Measurements from ENCODE around the gene MICAL2.

The MICAL2 gene

GRCh38 chr11:12272821-12273617, 162.6 kb downstream of the MICAL2 start:
- Histone ChIP-seq H3K27me3 (ENCODE audit: insufficient read depth, low read length) (no peaks in the 10 kb centered on the region), H3K27ac (ENCODE audit: low read length) (no peak overlapping the region), H3K36me3 (ENCODE audit: insufficient read depth, low read depth, low read length) (no peaks in the 10 kb centered on the region), H3K9ac (ENCODE audit: low read depth, low read length) (no peak overlapping the region), H3K4me3 (ENCODE audit: low read length) (no peak overlapping the region), H3K4me1 (ENCODE audit: insufficient read depth, low read length) (no peaks in the 10 kb centered on the region), H3K9me3 (ENCODE audit: insufficient read depth, low read depth, low read length) (no peaks in the 10 kb centered on the region)

GRCh38 chr11:12273618-12273995, 163.2 kb downstream of the MICAL2 start:
- Histone ChIP-seq H3K27ac (ENCODE audit: low read length) (no peak overlapping the region), H3K9ac (ENCODE audit: low read depth, low read length) (no peak overlapping the region), H3K27me3 (ENCODE audit: insufficient read depth, low read length) (no peaks in the 10 kb centered on the region), H3K4me1 (ENCODE audit: insufficient read depth, low read length) (no peaks in the 10 kb centered on the region), H3K9me3 (ENCODE audit: insufficient read depth, low read depth, low read length) (no peaks in the 10 kb centered on the region), H3K36me3 (ENCODE audit: insufficient read depth, low read depth, low read length) (no peaks in the 10 kb centered on the region), H3K4me3 (ENCODE audit: low read length) (no peak overlapping the region)

- Histone ChIP-seq H3K9ac (ENCODE audit: low read depth, low read length) (no peak overlapping the region), H3K27ac (ENCODE audit: low read length) (no peak overlapping the region), H3K27me3 (ENCODE audit: insufficient read depth, low read length) (no peaks in the 10 kb centered on the region), H3K36me3 (ENCODE audit: insufficient read depth, low read depth, low read length) (no peaks in the 10 kb centered on the region), H3K4me3 (ENCODE audit: low read length) (no peak overlapping the region), H3K4me1 (ENCODE audit: insufficient read depth, low read length) (no peaks in the 10 kb centered on the region), H3K9me3 (ENCODE audit: insufficient read depth, low read depth, low read length) (no peaks in the 10 kb centered on the region)
Observed at GRCh38 chr11:12274056-12274455, 163.7 kb downstream of the MICAL2 start.

GRCh38 chr11:12274558-12275197, 164.3 kb downstream of the MICAL2 start:
- H3K36me3 ChIP-seq (ENCODE audit: insufficient read depth, low read depth, low read length): no peaks in the 10 kb centered on the region
- no peak overlapping the region for H3K4me3 ChIP-seq (ENCODE audit: low read length)
- H3K9me3 ChIP-seq (ENCODE audit: insufficient read depth, low read depth, low read length): no peaks in the 10 kb centered on the region
- H3K27me3 ChIP-seq (ENCODE audit: insufficient read depth, low read length): no peaks in the 10 kb centered on the region
- no peak overlapping the region for H3K9ac ChIP-seq (ENCODE audit: low read depth, low read length)
- no peaks in the 10 kb centered on the region for H3K4me1 ChIP-seq (ENCODE audit: insufficient read depth, low read length)
- no peak overlapping the region for H3K27ac ChIP-seq (ENCODE audit: low read length)

- Histone ChIP-seq H3K9me3 (ENCODE audit: insufficient read depth, low read depth, low read length) (no peaks in the 10 kb centered on the region), H3K4me1 (ENCODE audit: insufficient read depth, low read length) (no peaks in the 10 kb centered on the region; the same call in 1 of the 2 replicates), H3K36me3 (ENCODE audit: insufficient read depth, low read depth, low read length) (no peaks in the 10 kb centered on the region), H3K27ac (ENCODE audit: low read length) (no peak overlapping the region), H3K27me3 (ENCODE audit: insufficient read depth, low read length) (no peaks in the 10 kb centered on the region), H3K4me3 (ENCODE audit: low read length) (no peak overlapping the region), H3K9ac (ENCODE audit: low read depth, low read length) (no peak overlapping the region)
Observed at GRCh38 chr11:12275818-12276217, 165.4 kb downstream of the MICAL2 start.

- H3K27ac ChIP-seq (ENCODE audit: low read length): no peak overlapping the region
- H3K36me3 ChIP-seq (ENCODE audit: insufficient read depth, low read depth, low read length): no peaks in the 10 kb centered on the region
- H3K9me3 ChIP-seq (ENCODE audit: insufficient read depth, low read depth, low read length): no peaks in the 10 kb centered on the region
- H3K4me3 ChIP-seq (ENCODE audit: low read length): no peak overlapping the region
- H3K27me3 ChIP-seq (ENCODE audit: insufficient read depth, low read length): no peaks in the 10 kb centered on the region
- H3K9ac ChIP-seq (ENCODE audit: low read depth, low read length): no peak overlapping the region
- no peaks in the 10 kb centered on the region; the same call in 1 of the 2 replicates for H3K4me1 ChIP-seq (ENCODE audit: insufficient read depth, low read length)
Observed at GRCh38 chr11:12276356-12276755, 166.0 kb downstream of the MICAL2 start.

GRCh38 chr11:12276831-12277475, 166.6 kb downstream of the MICAL2 start:
- no peaks in the 10 kb centered on the region for H3K9me3 ChIP-seq (ENCODE audit: insufficient read depth, low read depth, low read length)

GRCh38 chr11:12278766-12279671, 168.6 kb downstream of the MICAL2 start:
- no peaks in the 10 kb centered on the region; the same call in 1 of the 2 replicates for H3K4me1 ChIP-seq (ENCODE audit: insufficient read depth, low read length)

More at GRCh38 chr11:12276831-12277475, 166.6 kb downstream of the MICAL2 start:
- no peaks in the 10 kb centered on the region for H3K36me3 ChIP-seq (ENCODE audit: insufficient read depth, low read depth, low read length)
- H3K4me3 ChIP-seq (ENCODE audit: low read length): no peak overlapping the region
- H3K27ac ChIP-seq (ENCODE audit: low read length): no peak overlapping the region
- H3K9ac ChIP-seq (ENCODE audit: low read depth, low read length): no peak overlapping the region
- no peaks in the 10 kb centered on the region; the same call in 1 of the 2 replicates for H3K4me1 ChIP-seq (ENCODE audit: insufficient read depth, low read length)
- no peaks in the 10 kb centered on the region for H3K27me3 ChIP-seq (ENCODE audit: insufficient read depth, low read length)

GRCh38 chr11:12279672-12280108, 169.3 kb downstream of the MICAL2 start:
- Histone ChIP-seq H3K27ac (ENCODE audit: low read length) (no peak overlapping the region), H3K27me3 (ENCODE audit: insufficient read depth, low read length) (no peaks in the 10 kb centered on the region), H3K9ac (ENCODE audit: low read depth, low read length) (no peak overlapping the region), H3K9me3 (ENCODE audit: insufficient read depth, low read depth, low read length) (no peaks in the 10 kb centered on the region), H3K4me3 (ENCODE audit: low read length) (no peak overlapping the region), H3K4me1 (ENCODE audit: insufficient read depth, low read length) (no peaks in the 10 kb centered on the region; the same call in 1 of the 2 replicates), H3K36me3 (ENCODE audit: insufficient read depth, low read depth, low read length) (no peaks in the 10 kb centered on the region)

More at GRCh38 chr11:12278766-12279671, 168.6 kb downstream of the MICAL2 start:
- H3K36me3 ChIP-seq (ENCODE audit: insufficient read depth, low read depth, low read length): no peaks in the 10 kb centered on the region
- no peaks in the 10 kb centered on the region for H3K9me3 ChIP-seq (ENCODE audit: insufficient read depth, low read depth, low read length)
- H3K27ac ChIP-seq (ENCODE audit: low read length): no peak overlapping the region
- no peaks in the 10 kb centered on the region for H3K27me3 ChIP-seq (ENCODE audit: insufficient read depth, low read length)
- H3K4me3 ChIP-seq (ENCODE audit: low read length): no peak overlapping the region
- H3K9ac ChIP-seq (ENCODE audit: low read depth, low read length): no peak overlapping the region

- H3K4me1 ChIP-seq (ENCODE audit: insufficient read depth, low read length): no peaks in the 10 kb centered on the region; the same call in 1 of the 2 replicates
- no peaks in the 10 kb centered on the region for H3K36me3 ChIP-seq (ENCODE audit: insufficient read depth, low read depth, low read length)
- no peak overlapping the region for H3K27ac ChIP-seq (ENCODE audit: low read length)
- H3K9ac ChIP-seq (ENCODE audit: low read depth, low read length): no peak overlapping the region
- no peak overlapping the region for H3K4me3 ChIP-seq (ENCODE audit: low read length)
- no peaks in the 10 kb centered on the region for H3K27me3 ChIP-seq (ENCODE audit: insufficient read depth, low read length)
- H3K9me3 ChIP-seq (ENCODE audit: insufficient read depth, low read depth, low read length): no peaks in the 10 kb centered on the region
Observed at GRCh38 chr11:12280199-12280837, 169.9 kb downstream of the MICAL2 start.
